Measurements from ENCODE around the gene S100A3.
"Not testable (repeated sequence)": the region's sequence is repeated elsewhere in the genome, so short reads cannot be mapped to it uniquely, and the experiment has no call there.

S100A3 gene

GRCh38 chr1:153534226-153534924 lies 14.7 kb downstream of the S100A3 start:
- DNase-seq (ENCODE audit: low read depth in 1 of 2, low spot score in 1 of 2), result no peak
- TF ChIP-seq JUND (IDR thresholded peaks at IDR 0.05; ENCODE audit: low read depth), result no peak
- in situ Hi-C loops (cut with HindIII; ENCODE audit: low pct_unique_long_range_greater_than_20kb, low sequenced_read_pairs), result no loop called here

GRCh38 chr1:153533689-153534201 lies 15.3 kb downstream of the S100A3 start:
- DNase-seq (ENCODE audit: low read depth in 1 of 2, low spot score in 1 of 2), result no peak
- in situ Hi-C loops (cut with HindIII; ENCODE audit: low pct_unique_long_range_greater_than_20kb, low sequenced_read_pairs), result no loop called here
- no peak for TF ChIP-seq JUND (IDR thresholded peaks at IDR 0.05; ENCODE audit: low read depth)

GRCh38 chr1:153532769-153533599 lies 16.1 kb downstream of the S100A3 start:
- no peak for TF ChIP-seq JUND (IDR thresholded peaks at IDR 0.05; ENCODE audit: low read depth)
- DNase-seq (ENCODE audit: low read depth in 1 of 2, low spot score in 1 of 2), result peak; percentile 86 to 87
- in situ Hi-C loops (cut with HindIII; ENCODE audit: low pct_unique_long_range_greater_than_20kb, low sequenced_read_pairs), result no loop called here

GRCh38 chr1:153532181-153532580 lies 16.9 kb downstream of the S100A3 start:
- in situ Hi-C loops (cut with HindIII; ENCODE audit: low pct_unique_long_range_greater_than_20kb, low sequenced_read_pairs), result no loop called here
- DNase-seq (ENCODE audit: low read depth in 1 of 2, low spot score in 1 of 2), result no peak
- no peak for TF ChIP-seq JUND (IDR thresholded peaks at IDR 0.05; ENCODE audit: low read depth)

GRCh38 chr1:153531638-153532037 lies 17.4 kb downstream of the S100A3 start:
- in situ Hi-C loops (cut with HindIII; ENCODE audit: low pct_unique_long_range_greater_than_20kb, low sequenced_read_pairs), result no loop called here
- TF ChIP-seq JUND (IDR thresholded peaks at IDR 0.05; ENCODE audit: low read depth), result no peak
- no peak for DNase-seq (ENCODE audit: low read depth in 1 of 2, low spot score in 1 of 2)

GRCh38 chr1:153527683-153528040 lies 21.4 kb downstream of the S100A3 start:
- no peak for DNase-seq (ENCODE audit: low read depth in 1 of 2, low spot score in 1 of 2)
- in situ Hi-C loops (cut with HindIII; ENCODE audit: low pct_unique_long_range_greater_than_20kb, low sequenced_read_pairs), result no loop called here
- TF ChIP-seq JUND (IDR thresholded peaks at IDR 0.05; ENCODE audit: low read depth), result no peak

- TF ChIP-seq JUND (IDR thresholded peaks at IDR 0.05; ENCODE audit: low read depth), result no peak
- in situ Hi-C loops (cut with HindIII; ENCODE audit: low pct_unique_long_range_greater_than_20kb, low sequenced_read_pairs), result no loop called here
- no peak for DNase-seq (ENCODE audit: low read depth in 1 of 2, low spot score in 1 of 2)
These were observed 21.9 kb downstream of the S100A3 start for GRCh38 chr1:153527023-153527682.

GRCh38 chr1:153526132-153526543 lies 22.9 kb downstream of the S100A3 start:
- no peak for DNase-seq (ENCODE audit: low read depth in 1 of 2, low spot score in 1 of 2)
- in situ Hi-C loops (cut with HindIII; ENCODE audit: low pct_unique_long_range_greater_than_20kb, low sequenced_read_pairs), result no loop called here
- no peak for TF ChIP-seq JUND (IDR thresholded peaks at IDR 0.05; ENCODE audit: low read depth)

- DNase-seq (ENCODE audit: low read depth in 1 of 2, low spot score in 1 of 2), result no peak
- TF ChIP-seq JUND (IDR thresholded peaks at IDR 0.05; ENCODE audit: low read depth), result no peak
- in situ Hi-C loops (cut with HindIII; ENCODE audit: low pct_unique_long_range_greater_than_20kb, low sequenced_read_pairs), result no loop called here
These were observed 23.9 kb downstream of the S100A3 start for GRCh38 chr1:153525088-153525728.

- DNase-seq (ENCODE audit: low read depth in 1 of 2, low spot score in 1 of 2); in situ Hi-C loops (cut with HindIII; ENCODE audit: low pct_unique_long_range_greater_than_20kb, low sequenced_read_pairs): not testable (repeated sequence)
These were observed 26.6 kb downstream of the S100A3 start for GRCh38 chr1:153522353-153523048.

- DNase-seq (ENCODE audit: low read depth in 1 of 2, low spot score in 1 of 2); in situ Hi-C loops (cut with HindIII; ENCODE audit: low pct_unique_long_range_greater_than_20kb, low sequenced_read_pairs): not testable (repeated sequence)
These were observed 27.2 kb downstream of the S100A3 start for GRCh38 chr1:153521808-153522207.

Measured in T47D (cell line).